Fibroblast of peridontal ligament (primary cell): ENCODE results near the gene MKNK2.

ENCODE experiments used
- DNase-seq: peaks from one replicate; pipeline ENCODE4 v3.0.0-alpha.2; 2010; ENCODE audit errors: extremely low read depth

The MKNK2 gene

DNA sequence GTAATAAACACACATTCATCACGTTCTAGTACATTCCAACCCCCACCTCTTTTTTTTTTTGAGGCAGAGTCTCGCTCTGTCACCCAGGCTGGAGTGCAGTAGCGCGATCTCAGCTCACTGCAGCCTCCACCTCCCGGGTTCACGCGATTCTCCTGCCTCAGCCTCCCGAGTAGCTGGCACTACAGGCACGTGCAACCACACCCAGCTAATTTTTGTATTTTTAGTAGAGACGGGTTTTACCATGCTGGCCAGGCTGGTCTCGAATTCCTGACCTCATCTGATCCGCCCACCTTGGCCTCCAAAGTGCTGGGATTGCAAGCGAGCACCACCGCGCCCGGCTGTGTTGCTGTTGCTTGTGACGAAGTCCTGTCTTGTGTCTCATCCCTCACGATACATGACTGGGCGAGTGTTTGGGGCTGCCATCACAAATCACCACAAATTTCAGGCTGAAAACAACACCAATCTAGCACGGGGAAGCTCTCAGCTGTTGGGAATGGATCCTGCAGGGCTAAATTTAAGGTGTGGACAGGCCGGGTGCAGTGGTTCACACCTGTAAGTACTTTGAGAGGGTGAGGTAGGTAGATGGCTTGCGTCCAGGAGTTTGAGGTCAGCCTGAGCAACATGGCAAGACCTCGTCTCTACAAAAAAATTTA lies 29.4 kb upstream of the MKNK2 start:
- no peak for DNase-seq

DNA sequence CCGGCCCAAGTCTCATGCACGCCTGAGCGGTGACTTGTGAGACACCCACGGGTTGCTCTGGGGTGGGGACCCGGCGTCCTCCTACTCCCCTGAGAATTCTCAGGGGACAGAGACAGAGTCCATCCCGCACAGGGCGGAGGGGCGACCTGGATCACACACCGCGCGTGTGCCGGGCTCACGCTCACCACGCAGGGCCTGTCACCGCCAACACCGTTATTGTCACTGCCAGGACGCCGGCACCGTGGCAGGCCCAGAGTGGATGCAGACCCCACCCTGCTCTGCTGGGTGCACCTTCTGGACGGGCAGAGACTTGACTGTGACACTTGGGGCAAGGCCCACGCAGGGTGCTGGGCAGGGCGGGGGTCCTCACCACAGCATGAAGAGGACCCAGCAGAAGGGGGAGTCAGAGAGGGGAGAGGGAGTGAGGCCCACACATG lies 28.8 kb upstream of the MKNK2 start:
- DNase-seq, result no peak

DNA sequence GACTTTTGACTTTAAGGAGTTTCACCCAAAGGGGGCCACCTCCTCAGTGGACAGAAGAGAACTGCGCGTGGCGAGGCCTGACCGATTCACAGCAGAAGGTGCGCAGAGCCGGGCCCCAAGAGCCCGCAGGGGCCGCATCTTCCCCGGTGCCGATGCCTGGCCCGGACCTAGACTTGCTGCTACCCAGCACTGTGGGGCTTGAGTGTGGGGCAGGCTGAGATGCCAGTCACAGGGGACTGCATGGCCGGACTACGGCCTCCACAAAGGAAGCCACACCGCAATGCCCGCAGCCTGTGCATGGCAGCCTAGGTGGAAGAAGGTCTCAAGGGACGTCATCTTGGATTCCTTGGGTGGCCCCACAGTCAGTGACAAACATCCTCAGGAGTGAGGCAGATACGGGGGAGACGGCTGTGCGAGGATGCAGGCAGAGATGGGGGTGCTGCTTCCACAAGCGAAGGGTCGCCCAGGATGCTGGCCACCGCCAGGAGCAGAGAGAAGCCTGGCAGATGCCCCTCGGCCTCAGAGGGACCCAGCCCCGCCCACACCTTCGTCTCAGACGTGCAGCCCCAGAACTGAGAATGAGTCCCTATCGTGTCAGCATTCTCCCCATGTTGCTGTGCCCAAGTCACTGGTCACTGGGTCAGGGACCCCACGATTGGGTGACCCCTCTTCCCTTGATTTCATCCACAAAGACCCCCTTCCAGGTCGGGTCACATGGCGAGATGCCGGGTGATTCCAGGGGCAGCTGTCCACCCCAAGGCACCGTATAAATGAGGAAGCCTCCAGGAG lies 28.2 kb upstream of the MKNK2 start:
- DNase-seq, result no peak

DNA sequence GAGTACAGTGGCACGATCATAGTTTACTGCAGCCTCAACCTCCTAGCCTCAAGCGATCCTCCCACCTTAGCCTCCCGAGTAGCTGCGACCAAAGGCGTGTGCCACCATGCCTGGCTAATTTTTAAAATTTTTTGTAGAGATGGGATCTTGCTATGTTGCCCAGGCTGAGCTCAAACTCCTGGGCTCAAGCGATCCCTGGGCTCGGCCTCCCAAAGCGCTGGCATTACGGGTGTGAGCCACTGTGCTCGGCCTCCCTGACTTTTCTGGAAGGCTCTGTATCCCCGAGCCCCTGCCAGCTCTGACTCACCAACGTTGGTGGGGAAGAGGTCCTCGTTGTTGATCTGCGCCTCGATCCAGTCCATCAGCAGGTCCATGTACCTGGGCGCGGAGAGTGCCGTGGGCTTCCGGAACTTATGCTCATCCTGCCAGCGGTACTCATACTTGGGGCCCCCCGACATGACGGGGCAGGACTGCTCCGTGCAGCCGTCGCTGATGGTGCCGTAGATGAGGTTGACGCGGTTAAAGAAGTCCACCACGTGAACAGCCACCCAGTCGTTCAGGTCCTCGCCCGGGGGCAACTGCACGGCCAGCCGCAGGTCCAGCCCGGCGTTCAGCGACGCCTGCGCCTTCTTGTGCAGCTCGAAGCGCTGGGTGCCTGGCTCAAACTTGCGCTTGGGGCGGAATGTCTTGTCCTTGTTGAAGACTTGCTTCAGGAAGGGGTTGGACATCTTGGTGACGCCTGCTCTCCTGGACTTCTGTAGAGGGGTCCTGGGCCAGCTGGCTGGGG lies 27.0 kb upstream of the MKNK2 start:
- DNase-seq, result no peak

DNA sequence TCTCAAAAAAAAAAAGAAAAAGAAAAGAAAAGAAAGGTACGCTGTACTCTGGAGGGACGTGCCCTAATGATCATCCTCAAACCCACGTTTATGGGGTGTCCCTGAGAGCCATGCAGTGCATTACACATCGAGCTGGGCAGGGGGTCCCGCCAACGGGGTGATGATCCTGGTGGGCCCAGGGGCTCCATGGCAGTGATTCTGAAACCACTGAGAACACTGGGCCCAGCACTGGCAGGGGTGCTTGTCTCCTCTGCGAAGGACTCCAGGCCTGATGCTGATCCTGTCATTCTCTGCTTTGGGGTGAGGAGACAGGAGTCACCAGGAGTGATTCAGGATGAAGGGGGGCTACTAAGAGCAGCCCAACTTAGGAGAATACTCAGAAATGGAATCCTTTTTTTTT lies 26.4 kb upstream of the MKNK2 start:
- DNase-seq, result no peak

DNA sequence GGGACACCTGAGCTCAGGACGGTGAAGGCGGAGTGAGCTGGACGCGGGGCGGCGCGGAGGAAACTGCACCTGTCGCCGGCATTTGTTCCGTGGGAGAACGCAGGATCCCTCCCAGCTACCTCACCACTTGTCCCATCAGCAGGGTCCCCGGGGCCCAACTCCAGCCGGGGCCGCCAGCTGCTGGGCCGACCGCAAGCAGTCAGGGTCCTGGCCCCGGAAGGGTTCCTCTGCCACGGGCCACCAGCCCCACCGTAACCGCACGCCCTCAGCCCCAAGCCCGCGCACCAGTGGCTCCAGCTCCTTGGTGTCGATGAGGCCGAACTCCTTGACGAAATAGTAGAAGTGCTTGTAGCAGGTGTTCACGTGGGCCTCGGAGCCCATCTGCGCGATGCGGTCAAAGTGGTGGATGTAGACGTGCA lies 25.5 kb upstream of the MKNK2 start:
- DNase-seq, result no peak

DNA sequence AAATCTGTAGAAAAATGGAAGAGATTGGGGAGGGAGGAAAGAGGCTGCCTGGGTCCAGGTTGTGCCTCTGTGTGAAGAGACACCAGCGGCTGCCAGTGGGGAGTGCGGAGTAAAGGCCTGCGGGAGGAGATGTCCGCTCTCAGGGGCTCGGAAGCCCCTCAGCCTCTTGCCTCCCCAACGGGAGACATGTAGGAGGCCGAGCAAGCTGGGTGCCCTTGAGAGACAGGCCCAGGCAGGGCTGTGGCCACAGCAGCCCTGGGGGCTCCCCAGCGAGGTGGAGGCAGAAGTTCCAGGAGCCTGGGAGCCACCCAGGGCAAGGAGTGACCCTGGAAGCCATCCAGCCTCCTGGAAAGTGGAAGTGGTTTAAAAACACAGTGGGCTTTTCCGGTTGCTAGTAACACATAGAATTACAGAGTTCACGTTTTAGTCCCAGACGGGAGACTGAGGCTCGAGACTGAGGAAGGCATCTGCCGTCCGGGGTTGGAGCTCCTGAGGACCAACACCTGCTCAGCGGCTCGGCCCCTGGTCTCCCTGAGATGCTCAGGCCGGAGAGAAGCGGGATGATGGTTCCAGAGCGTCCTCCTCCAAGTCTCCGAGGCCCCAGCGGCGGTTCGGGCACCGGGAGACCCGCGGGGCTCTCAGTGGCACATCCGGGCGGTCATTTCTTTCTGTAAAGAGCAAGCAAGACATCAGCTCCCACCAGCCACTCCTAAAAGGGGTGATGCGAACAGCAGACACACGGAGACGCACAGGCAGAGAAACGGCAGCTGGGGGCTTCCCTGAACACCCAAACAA lies 21.9 kb upstream of the MKNK2 start:
- no peak for DNase-seq

DNA sequence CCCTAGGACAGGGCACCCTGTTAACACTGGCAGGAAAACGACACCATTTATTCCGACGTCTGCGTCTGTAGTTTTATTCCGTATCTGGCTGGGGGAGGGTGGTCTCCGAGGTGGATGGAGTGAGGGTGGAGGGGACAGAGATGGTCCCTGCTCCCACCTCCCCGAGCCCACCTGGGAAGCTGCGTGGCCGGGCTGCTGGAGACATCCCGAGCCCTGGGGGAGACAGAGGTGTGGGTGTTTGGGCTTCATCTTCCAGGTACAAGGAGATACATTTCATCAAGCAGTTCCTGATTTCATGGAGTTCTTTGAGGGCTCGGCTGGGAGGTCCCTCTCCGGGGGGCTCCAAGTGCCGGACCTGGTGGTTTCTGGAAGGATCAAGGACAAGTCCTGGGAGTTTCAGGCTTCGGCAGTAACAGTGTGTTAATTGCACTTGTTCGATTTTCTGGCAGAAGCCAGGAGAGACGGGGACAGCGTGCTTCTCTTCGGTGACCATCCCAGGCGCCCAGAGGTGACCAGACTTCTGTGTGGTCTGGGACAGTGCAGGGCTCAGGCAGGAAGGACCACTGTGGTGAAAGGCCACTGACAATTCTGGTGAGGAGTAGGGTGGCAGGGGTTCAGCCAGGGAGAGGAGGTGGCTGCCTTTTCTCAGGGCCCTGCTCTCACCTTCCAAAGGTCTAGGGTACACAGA lies 20.1 kb upstream of the MKNK2 start:
- DNase-seq, result no peak

DNA sequence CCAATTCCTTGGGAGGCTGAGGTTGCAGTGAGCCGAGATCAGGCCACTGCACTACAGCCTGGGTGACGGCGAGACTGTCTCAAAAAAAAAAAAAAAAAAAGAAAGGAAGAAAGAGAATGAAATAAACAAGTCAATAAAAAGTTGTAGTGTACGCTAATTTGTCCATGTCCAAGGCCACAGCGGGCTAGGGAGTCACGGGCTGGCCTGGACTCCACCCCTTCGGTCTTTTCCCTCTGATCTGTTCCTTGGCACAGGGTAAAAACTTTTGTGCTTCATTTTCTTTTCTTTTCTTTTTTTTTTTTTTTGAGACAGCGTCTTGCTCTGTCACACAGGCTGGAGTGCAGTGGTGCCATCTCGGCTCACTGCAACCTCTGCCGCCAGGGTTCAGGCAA lies 19.4 kb upstream of the MKNK2 start:
- no peak for DNase-seq

DNA sequence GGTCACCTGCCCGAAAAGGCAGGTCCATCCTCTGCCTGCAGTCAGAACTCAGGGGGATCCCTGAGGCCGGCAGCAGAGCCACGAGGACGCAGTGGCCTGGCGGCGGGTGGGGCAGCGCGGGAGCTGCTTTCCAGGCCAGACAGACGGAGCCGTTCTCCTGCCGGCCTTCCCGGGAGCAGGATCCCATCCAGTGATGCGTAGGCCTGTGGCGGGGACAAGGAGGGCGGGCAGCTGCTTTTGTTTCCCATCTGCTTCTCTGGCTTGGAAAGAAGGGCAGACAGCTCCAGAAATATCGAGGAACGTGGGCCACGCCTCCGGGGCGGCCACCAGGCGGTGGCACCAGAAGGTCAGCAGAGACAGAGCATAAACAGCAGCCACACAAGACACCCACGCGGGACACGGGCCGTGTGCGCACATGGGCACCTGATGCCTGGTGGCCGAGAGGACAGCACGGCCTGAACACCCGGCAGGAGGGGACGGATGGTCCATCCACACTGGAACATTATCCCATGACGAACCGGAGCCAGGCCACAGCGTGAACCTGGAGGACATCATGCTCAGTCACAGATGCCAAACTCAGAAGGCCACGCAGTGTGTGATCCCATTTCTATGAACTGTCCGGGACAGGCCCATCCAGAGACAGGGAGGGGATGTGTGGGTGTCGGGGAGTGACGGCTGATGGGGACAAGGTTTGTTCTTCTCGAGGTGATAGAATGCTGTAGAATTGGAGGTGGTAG lies 13.9 kb upstream of the MKNK2 start:
- no peak for DNase-seq

DNA sequence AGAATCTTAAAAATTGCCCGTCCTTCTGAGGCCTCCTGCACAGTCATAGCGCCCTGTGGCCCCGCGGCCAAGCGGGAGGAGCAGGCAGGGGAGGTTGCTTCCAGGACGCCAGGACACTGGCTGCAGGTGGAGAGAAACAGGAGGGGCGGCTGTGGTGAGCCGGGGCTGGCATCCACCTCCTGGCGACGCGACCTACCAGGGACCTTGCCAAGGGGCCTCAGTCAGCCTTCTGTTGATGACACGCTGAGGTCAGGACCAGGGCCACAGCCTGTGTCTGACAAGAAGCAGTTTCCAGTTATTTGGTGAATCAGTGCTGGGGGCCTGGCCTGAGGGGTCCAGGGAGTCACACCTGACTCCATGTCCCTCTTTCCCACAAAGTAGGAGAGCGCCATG lies 13.3 kb upstream of the MKNK2 start:
- no peak for DNase-seq

DNA sequence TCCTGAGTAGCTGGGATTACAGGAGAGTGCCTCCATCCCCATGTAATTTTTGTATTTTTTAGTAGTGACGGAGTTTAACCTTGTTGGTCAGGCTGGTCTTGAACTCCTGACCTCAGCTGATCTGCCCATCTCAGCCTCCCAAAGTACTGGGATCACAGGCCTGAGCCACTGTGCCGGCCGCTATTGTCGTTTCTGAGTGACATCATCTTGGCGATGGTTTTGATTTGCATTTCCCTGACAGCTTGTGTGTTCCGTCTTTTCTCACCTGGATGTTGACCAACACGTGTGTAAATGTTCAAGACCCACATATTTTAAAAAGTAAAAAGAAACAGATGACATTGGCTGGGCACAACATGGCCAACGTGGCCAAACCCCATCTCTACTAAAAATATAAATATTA lies 12.8 kb upstream of the MKNK2 start:
- DNase-seq, result no peak

DNA sequence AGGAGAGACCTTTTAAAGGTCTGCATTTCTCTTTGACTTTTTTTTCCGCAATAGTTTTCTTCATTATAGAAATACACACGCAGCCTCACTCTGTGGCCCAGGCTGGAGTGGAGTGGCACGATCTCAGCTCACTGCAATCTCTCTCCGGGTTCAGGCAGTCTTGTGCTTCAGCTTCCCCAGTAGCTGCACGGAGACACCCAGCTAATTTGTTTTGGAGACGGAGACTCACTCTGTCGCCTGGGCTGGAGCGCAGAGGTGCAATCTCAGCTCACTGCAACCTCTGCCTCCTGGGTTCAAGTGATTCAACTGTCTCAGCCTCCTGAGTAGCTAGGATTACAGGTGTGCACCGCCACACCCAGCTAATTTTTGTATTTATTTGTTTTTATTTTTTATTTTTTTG lies 11.7 kb upstream of the MKNK2 start:
- DNase-seq, result no peak

DNA sequence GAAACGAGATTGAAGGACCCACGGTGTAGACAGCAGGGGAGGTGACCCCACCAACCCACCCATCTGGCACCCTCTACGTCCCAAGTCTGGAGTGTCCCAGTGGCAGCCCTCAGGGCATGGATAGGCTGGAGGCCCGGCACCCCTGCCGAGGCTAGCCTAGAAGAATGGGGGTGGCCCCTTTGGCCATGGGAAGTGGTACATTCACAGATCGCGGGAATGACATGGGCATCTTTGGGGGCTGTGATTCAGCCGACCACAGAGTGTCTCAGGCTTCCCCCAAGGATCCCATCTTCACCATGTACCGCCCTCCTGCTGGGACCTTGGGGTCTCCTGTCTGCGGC lies 11.3 kb upstream of the MKNK2 start:
- no peak for DNase-seq

DNA sequence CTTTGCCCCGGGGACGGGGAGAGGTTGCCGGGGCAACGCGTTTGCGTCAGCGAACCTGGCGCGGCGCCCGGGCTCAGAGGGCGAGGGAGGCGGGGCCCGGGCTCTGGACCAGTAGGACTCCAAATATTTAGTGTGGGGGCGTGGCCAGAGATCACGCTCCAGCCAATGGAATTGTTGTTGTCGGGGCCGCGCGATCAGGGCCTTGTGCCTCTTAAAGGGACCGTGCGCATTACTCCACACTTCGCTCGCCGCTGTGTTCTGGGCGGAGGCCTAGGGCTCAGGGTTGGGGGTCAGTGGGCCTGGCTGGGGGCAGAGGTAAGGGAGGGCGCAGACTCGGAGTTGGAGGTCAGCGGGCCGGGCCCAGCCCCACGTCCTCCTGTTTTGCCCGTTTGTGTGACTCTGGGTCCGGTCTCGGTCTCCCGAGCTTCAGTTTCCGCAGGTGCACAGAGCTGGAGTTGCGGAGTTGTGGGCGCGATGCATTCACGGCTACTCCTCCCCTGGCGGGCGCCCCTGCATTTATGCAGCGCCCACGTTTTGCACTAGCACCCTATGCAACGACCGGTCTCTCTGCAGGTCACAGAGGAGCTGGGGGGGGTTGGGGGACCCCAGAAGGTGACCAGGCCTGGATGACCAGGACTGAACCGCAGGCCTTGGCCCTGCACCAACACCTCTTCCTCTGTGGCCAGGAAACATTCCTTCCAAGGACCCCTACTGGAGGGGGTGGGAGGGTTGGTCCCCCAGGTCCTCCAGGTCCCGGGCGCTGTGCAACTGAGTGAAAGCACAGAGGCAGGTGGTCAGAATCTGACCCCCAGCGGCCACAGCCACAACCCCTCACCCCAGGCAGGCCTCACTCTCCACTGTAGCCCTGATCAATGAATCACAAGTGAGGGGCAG lies 10.7 kb upstream of the MKNK2 start:
- peak; percentile 95 for DNase-seq

DNA sequence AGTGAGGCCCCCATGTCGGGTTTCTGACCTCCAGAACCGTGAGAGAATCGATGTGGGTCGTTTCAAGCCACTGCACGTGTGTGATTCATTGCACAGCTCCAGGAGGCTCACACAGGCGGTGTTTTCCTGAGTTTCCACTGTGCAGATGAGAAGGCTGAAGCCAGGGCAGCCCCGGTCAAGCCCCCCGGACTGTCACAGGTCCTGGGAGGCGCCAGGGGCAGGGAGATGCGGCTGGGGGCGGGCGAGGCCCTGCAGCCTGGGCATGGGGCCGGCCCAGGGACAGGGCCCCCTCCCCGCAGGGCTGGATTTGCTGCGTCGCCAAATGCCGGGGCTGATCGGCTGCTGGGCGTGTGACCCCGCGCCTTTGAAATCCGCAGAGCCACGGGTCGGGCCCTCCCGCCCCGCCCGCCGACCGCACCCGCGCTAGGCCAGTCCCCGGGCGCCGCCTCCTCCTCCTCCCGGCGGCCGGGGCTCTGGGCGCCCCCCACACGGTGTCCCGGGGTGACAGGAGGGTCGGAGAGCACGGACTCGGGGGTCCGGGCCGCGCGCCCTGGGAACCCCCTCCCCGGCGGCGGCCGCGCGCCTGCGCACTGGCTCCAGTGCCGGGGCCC lies 9.9 kb upstream of the MKNK2 start:
- DNase-seq, result peak; percentile 64

DNA sequence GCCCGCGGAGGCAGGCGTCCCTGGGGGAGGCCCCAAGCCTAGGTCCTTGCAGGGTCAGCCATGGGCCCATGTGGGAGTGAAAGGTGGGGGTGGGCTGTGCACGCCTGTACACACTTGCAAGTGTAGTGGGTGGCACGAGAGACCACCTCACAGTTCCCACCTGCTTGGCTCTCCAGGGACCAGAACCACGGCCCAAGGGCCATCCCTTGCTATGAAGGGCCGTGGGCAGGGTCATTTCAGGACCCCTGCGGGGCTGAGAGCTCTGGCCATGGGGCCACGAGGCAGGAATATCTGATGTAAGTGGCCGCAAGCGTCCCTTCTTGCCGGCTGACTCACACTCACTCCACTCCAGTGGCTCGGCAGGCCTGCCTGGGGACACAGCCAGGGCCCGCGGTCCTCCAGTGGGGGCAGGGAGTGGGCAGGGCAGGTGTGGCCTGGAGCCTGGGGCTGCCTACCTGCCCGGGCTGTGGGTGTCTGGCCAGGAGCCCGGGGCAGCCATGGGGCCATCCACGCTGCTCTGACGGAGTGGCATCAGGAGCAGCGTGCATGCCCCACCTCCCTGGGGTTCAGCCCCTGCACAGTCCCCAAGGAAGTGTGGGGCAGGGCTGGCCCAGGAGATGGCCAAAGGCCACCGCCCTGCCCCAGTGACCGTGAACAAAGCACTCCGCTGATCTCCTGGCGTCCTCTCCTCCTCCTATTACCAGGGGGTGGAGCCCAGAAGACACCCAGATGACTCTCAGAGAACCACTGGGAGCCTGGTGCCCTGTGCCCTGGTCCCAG lies 8.6 kb upstream of the MKNK2 start:
- peak; percentile 70 for DNase-seq

DNA sequence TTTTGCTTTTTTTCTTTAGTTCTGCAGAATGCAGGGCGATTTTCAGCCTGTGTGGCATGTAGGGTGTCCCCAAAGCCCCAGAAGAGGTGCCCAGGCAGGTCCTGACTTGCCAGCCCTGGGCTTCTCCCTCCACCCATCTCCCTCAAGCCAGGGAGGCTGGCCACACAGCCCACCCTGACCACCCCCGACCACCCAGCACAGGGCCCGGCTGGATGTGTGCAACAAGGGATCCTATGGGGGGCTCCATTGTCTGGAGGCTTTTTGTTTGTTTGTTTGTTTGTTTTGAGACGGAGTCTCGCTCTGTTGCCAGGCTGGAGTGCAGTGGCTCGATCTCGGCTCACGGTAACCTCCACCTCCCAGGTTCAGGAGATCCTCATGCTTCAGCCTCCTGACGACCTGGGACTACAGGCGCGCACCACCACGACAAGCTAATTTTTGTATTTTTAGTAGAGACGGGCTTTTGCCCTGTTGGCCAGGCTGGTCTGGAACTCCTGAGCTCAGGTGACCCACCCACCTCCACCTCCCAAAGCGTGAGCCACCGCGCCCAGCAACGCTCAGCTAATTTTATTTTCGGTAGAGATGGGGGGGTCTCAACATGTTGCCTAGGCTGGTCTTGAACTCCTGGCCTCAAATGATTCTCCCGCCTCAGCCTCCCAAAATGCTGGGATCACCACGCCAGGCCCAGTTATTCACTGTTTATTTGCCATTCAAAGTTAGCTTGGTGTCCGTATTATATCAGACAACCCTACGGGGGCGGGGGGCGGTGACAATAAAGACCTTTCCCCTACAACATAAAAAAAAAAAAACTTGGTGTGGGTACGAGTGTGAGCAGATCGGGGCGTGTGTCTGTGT lies 7.8 kb upstream of the MKNK2 start:
- no peak for DNase-seq
